OCI-LY1 (cell line): ENCODE measurements around the gene VPS11.

Experiments used
- H2AFZ ChIP-seq: fragments of 200-600 bp; sonication (generic), shearing (Covaris generic); 2 replicates; pipeline ENCODE4 v1.6.0; 2014; ENCODE audit warnings: antibody characterized with exemption, mild to moderate bottlenecking, low read length
- H3F3A ChIP-seq: fragments of 200-600 bp; sonication (generic), shearing (Covaris generic); 2 replicates; pipeline ENCODE4 v1.6.0; 2014; ENCODE audit warnings: mild to moderate bottlenecking, antibody characterized with exemption, low read length, moderate library complexity; ENCODE audit not compliant: insufficient read depth
- H3K27ac ChIP-seq: fragments of 200-600 bp; sonication (generic); 2 replicates; pipeline ENCODE4 v1.5.1; 2014; ENCODE audit warnings: low read length, mixed run types, mild to moderate bottlenecking, low read depth; ENCODE audit not compliant: poor library complexity, severe bottlenecking
- H3K27me3 ChIP-seq: fragments of 200-600 bp; sonication (generic); 2 replicates; pipeline ENCODE4 v1.6.0; 2014; ENCODE audit warnings: antibody characterized with exemption, mild to moderate bottlenecking, low read length, moderate library complexity; ENCODE audit not compliant: insufficient read depth
- H3K36me3 ChIP-seq: fragments of 200-600 bp; sonication (generic); 2 replicates; pipeline ENCODE4 v1.6.1; 2014; ENCODE audit warnings: mild to moderate bottlenecking, antibody characterized with exemption, low read length, moderate library complexity, mixed read lengths; ENCODE audit not compliant: insufficient read depth
- H3K4me1 ChIP-seq: fragments of 200-600 bp; sonication (generic); 2 replicates; pipeline ENCODE4 v1.5.1; 2014; ENCODE audit warnings: mild to moderate bottlenecking, low read length, moderate library complexity; ENCODE audit not compliant: insufficient read depth, severe bottlenecking
- H3K4me2 ChIP-seq: fragments of 200-600 bp; sonication (generic), shearing (Covaris generic); 2 replicates; pipeline ENCODE4 v1.6.1; 2014; ENCODE audit warnings: low read length
- H3K4me3 ChIP-seq: fragments of 200-600 bp; sonication (generic); 2 replicates; pipeline ENCODE4 v1.5.1; 2014; ENCODE audit warnings: low read length, low read depth, mild to moderate bottlenecking, mixed read lengths; ENCODE audit not compliant: poor library complexity, severe bottlenecking
- H3K79me2 ChIP-seq: fragments of 200-600 bp; shearing (Covaris generic); 2 replicates; pipeline ENCODE4 v1.6.1; 2016; ENCODE audit warnings: mixed run types, low read length, mixed read lengths; ENCODE audit not compliant: insufficient read depth
- H3K9ac ChIP-seq: fragments of 200-600 bp; sonication (generic), shearing (Covaris generic); 2 replicates; pipeline ENCODE4 v1.6.1; 2014; ENCODE audit warnings: mild to moderate bottlenecking, low read length, mixed read lengths
- H3K9me2 ChIP-seq: fragments of 200-600 bp; sonication (generic), shearing (Covaris generic); 2 replicates; pipeline ENCODE4 v1.6.1; 2014; ENCODE audit warnings: low read depth, mild to moderate bottlenecking, low read length, mixed read lengths
- H3K9me3 ChIP-seq: fragments of 200-600 bp; shearing (Covaris generic); 2 replicates; pipeline ENCODE4 v1.6.1; 2014; ENCODE audit warnings: low read length, mixed read lengths
- H4K20me1 ChIP-seq: fragments of 200-600 bp; sonication (generic), shearing (Covaris generic); 2 replicates; pipeline ENCODE4 v1.6.0; 2016; ENCODE audit warnings: mild to moderate bottlenecking, low read length; ENCODE audit not compliant: insufficient read depth
- CTCF ChIP-seq: fragments of 200-600 bp; sonication (generic), shearing (Covaris generic); IDR thresholded peaks from 2 replicates; pipeline ENCODE4 v1.5.1; 2017; ENCODE audit warnings: mild to moderate bottlenecking, antibody characterized with exemption, low read length, moderate library complexity, mixed read lengths
- EZH2 ChIP-seq: fragments of 200-600 bp; sonication (generic), shearing (Covaris generic); IDR thresholded peaks from 2 replicates; pipeline ENCODE4 v1.8.0; 2017; ENCODE audit warnings: borderline replicate concordance, mixed run types, mild to moderate bottlenecking, antibody characterized with exemption, low read length, moderate library complexity, mixed read lengths

Gene VPS11

DNA sequence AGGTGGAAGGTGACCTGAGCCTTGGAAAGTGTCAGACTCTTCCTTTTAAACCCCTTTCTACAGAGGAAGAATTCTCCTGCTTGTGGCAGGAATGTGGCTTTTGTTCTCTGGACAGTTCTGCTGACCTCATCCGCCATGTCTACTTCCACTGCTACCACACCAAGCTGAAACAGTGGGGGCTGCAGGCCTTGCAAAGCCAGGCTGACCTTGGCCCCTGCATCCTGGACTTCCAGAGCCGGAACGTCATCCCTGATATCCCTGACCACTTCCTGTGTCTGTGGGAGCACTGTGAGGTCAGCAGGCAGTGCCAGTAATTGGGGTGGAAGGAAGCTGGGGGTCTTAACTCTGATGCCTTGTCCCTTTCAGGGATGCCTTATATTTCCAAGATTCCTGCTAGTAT is 63.0 kb downstream of the VPS11 start:
- no peaks in the 10 kb centered on the region for H3K27me3 ChIP-seq

More for the DNA sequence above, 63.0 kb downstream of the VPS11 start:
- Histone ChIP-seq H3K4me1 (peaks cover 4% of the 10 kb centered on the region), H2AFZ (no peak overlapping the region), H3K9me3 (no peaks in the 10 kb centered on the region), H3K9ac (no peak overlapping the region), H3K27ac (no peak overlapping the region), H3K4me2 (no peak overlapping the region), H3K36me3 (peaks cover 34% of the 10 kb centered on the region), H3K4me3 (no peak overlapping the region), H3K79me2 (no peaks in the 10 kb centered on the region), H3F3A (no peaks in the 10 kb centered on the region), H4K20me1 (no peaks in the 10 kb centered on the region), H3K9me2 (no peaks in the 10 kb centered on the region)
- TF ChIP-seq CTCF (no peak), EZH2 (no peak)
